NCI-H2029 treated with DMSO at 0.1 percent for 48 hours (cell line): ENCODE measurements around the gene PRPF6.
A peak's percentile ranks its signal among the peaks of the same experiment; 100 is the strongest.

Experiments used
- DNase-seq: peaks from one replicate; lab custom pipeline; 2025; lab: John Stamatoyannopoulos, UW

The PRPF6 gene

DNA sequence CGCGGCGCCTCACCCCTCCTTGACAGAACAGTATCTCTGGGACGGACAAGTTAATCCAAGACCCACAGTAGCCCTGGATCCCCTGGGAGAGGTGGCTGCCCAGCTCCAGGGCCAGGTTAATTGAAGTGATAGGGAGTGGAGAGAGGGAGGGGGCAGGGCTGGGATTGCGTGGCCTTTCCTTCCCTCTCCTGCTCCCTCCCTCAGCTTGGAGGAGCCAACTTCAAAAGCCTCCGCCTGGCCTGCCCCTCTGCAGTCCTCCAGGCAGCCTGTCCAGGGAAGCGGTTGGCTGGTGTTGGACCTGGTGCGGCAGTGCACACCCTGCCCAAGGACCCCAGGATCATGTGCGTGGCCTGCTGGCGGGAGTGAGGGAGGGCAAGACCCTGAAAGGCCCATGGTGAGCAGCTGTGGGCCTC is 55.0 kb downstream of the PRPF6 start, which contains the start of gene C20orf204:
Gene C20orf204 (plus strand): TSS at position 250 of the 413 bp plus-strand sequence. CDS start 142 bp downstream, at position 392.
- DNase-seq: no peak

DNA sequence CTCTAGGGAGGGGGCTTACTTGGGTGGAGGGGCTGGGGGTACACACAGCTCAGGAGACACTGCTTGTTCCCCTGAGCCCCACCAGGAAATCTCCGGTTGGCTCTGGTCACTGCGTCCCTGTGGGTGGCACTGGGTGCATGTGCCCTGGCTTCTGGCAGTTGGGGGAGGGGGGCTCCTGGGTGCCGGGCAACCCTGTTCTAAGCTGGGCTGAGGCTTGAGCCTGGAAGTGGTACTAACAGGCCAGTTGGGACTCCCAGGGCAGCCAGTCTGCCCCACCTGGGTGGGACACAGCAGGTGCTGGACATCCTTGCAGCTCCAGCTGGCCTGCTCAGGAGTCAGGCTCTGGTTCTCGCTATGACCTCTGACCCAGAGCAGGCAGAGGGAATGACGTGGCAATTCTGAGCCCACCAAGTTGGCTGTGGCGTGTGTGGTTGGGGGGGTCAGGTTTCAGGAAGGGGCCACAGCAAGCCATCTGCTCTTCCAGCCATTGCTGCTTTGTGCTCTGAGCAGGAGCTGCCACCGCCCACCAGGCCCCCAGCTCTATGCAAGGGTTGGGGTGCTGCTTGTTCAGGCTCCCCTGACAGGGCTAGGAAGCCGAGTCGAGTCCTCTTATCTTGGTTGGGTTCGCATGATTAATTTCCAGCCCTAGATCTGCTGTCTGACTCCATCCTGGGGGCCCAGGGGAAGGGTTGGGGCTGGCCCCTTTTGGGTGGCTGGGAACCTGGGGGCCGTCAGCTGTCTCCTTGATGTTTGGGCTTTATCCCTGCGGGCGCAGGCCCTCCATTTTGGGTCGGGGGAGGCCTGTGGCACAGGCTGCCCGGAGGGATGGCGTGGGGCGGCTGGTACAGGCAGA is 55.6 kb downstream of the PRPF6 start:
- DNase-seq: no peak

DNA sequence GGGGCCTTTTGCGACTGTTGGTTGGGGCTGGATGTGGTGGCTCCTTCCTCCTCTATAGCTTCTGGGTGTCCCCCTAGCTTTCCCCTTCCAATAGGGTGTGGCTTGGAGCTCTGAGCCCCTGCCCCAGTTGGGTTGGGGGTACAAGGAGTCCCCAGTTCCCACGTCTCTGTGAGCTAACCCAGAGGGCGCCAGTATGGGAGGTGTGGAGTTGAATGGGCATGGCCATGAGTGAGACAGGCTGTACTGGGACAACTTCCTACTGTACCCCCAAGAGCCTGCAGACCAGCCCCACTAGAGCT is 56.2 kb downstream of the PRPF6 start:
- DNase-seq: no peak

DNA sequence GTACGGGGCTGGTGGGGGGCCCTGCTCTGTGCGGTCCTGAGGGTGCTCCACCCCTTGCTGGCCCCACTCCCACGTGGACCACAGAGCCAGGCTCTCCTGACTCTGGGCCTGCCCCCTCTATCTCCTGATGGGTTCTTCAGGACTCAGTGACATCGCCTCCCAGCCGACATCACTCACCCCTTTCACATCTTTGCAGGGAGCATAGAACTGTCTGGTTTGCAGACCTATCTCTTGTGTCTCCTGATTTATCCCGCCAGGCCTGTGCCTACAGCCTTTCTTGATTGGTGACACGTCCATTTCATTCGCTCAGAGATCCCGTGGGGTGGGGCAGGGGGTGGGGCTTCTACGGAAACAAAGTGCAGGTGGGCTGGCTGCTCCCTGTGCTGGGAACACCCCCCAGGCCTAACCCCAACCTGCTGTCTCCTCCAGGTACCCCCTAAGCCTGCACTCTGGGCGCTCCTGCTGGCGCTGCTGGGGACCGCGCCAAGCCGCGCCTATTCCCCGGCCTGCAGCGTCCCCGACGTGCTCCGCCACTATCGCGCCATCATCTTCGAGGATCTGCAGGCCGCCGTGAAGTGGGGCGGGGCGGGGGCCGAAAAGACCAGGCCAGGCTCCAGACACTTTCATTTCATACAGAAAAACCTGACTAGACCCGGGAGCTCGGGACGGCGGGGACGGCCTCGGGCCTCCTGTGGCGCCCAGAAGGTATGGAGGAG is 56.7 kb downstream of the PRPF6 start:
- DNase-seq: no peak

DNA sequence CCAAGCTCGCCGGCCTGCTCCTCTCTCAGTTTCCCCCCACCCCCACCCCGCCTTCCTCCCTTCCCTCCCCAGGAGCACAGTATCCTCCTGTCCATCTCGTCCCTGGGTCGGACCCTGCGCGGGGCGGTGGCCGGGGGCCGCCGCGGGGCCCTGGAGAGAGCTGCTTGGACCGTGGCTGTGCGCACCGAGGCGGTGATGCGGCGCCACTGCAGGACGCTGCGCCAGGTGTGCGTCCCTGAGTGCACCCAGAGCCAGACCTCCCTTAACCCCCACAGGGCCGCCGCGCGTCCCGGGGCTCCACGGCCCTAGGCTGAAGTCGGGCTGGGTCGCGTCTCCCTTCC is 57.3 kb downstream of the PRPF6 start:
- no peak for DNase-seq

DNA sequence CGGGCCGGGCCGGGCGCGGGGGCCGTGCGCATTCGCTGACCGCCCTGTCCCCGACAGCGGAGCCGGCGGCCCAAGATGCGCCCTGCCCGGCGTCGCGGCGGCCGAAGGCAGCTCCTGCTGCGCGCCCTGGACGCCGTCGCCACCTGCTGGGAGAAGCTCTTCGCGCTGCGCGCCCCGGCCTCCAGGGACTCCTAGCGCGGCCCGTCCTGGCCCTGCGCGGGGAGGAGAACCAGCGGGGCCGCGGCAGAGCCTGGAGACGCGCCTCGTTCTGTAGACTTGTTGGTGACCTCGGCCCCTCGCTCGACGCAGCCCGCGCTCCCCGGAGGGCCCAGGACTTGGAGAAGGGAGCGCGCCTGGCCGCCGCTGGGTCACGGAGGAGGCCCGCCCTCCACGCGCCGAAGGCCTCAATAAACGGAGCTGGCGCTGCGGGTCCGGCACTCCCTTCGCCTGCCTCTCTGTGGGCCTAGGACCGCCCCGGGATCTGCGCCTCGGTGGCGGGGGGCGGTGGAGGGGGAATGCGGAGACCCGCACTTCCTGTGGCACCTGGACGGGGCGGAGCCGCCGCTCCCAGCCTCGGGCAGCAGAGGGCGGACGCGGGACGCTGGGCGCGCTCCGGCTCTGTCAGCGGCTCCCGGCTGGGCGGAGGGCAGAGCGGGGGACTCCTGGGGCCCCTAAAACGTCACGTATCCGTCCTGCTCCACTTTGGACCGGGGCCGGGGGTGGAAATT is 57.8 kb downstream of the PRPF6 start:
- peak; percentile 5 for DNase-seq

DNA sequence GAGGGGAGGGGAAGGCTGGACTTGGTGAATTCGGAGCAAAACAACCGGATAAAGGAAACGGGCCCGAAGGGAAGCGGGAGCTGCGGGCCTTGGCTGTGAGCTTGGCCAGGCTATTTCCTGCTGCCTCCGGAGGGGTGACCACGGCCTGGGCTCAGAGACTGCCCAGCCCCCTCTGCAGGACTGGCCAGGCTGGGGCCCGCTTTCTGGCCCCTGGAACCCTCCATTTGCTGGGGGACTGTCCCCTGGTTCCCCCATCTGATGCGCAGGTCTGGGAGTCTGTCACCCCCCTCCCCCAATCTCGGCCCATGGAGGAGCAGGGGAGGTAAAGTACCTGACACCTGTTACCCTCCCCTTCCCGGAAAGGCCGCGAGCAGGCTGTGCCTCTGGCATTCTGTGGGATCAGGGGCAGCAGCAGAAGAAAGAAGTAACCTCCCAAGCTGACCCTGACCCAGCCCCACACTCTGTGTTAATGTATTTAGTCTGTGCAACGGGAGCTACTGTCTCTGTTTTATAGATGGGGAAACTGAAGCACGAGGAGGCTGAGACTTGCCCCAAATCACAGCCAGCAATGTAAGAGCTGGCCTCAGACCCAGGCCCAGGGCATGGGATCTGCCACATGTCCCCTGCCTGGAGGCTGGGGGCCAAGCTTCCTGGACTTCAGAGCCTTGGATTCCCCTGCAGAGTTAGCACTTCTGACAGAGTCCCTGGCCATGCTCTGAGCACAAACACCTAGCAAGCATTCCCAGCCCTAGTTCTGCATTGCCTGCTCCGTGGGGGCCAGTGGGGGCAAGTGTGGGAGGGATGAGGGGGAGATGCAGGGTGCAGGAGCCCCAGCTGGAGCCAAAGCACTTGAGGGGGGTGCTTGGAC is 58.6 kb downstream of the PRPF6 start:
- no peak for DNase-seq

DNA sequence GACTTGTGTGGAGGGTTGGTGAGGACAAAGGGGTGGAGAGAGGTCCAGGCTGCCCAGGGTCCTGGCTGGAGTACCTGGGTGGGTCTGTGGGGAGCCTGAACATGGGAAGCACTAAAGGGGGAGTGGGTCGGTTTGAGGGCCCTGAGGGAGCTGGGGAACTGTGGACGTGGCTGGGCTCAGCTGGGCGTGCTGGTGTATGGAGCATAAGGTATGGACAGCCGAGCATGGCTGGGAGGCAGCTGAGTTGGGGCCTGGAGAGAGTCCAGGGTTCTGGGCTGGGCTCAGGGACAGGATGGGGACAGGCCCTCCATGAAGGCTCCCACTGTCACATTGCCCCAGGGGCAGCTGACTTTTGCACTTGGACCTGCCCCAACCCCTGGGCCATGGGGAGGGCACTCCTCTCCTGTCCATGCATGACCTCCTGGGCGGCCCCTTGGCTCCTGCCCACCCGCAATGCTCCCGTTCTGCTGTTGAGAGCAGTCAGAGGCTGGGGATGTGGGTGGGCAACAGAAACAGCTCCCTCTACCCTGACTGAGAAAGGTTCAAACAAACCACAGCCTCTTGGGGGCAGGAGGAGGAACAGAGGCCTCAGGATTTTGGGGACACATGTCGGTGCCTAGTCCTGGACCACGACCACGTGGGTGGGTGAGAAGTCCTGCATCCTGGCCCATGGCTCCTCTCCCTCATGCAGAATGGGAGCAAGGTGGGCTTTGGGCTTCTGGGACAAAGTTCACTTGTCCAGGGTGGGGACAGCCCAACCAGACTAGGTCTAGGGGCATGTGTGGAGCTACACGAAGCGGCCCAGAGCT is 59.5 kb downstream of the PRPF6 start:
- no peak for DNase-seq

DNA sequence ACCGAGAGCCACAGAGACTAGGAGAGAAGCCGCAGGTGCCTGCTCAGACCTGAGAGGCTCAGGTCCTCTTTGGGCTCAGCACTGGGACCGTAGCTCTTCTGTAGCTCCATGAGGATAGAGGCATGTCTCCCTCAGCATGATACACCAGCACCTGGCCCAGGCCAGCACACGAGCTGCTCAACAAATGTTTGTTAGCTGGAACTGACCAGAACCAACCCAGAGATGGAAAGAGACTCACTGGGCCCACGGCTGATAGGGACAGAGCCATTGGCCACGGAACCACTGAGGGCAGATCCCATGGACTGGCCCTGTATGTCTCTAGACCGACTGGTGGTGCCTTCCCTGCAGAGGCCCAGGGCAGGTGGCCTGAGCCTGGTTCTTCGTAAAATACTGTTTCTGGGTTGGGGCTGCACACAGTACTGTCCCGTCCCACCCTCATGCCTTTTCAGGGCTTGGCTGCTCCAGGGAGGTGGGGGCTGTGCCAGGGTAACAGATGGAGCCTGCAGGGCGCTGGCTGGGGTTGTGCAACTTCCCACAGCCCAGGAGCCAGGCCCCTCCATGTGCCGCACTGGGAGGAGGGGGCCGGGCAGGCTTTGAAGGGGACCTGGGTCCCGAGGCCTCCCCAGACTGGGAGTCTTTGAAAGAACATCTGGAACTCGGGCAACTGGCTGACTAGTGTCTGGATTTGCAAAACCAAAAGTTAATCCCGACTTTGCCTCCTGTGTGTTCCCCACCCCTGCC is 60.3 kb downstream of the PRPF6 start:
- no peak for DNase-seq

DNA sequence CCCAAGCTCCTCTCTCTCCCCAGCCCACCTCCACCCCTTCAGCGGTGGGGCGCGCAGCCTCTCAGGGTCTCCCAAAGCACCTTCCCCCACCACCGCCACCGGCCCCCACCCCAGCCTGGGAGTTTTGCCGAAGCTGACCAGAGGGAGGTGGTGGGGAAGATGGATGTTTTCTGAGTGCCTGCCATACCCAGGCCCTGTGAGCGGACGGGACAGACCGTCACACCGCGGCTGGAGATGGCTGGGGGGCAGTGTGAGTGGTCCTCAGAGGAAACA is 60.8 kb downstream of the PRPF6 start:
- no peak for DNase-seq

DNA sequence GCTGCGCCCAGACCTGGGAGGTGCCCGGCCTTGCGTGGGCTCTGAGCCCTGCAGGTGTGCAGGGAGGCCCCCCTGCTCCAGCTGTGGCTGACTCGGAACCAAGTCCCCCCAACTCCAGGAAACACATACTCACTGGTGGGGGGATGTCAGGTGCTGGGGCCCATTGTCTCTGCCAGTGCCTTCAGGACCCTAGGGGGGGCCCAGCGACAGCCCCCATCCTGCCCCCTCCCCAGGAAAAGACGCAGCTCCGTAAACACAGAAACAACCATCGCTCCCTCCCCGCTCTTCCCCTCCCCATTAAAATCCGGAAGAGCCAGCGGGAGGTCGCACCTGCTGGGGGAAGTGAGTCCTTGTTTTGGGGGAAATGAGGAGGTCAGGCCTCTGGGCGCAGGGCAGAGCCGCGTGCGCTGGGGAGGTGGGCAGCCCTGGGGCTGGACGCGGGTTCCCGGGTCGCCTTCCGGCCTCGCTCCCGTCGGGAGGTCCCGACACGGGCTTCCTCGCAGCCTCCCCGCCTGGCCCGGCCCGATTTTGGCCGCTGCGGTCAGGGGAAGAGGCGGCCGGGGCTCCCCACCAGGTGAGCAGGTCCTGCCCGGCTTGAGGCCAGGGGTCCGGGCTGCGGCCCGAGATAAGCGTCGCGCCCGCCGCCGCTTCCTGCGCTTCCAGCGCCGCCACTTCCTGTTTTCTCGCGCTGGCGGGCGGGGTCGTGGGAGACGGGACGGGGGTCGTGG is 61.3 kb downstream of the PRPF6 start:
- DNase-seq: no peak

DNA sequence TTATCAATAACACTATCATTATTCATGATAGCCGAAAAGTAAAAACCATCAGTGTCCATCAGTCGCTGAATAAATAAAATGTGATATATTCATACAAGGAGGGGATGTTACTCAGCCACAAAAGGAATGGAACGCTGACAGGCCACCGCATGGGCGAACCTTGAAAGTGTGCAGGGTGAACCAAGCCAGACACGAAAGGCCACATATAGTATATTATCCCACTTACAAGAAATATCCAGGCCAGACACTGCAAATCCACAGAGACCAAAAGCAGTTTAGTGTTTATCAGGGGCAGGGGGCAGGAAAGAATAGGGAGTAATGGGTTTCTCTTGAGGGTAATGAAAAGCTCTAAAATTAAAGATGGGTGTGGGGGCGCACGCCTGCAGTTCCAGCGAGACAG is 62.8 kb downstream of the PRPF6 start:
- no peak for DNase-seq

DNA sequence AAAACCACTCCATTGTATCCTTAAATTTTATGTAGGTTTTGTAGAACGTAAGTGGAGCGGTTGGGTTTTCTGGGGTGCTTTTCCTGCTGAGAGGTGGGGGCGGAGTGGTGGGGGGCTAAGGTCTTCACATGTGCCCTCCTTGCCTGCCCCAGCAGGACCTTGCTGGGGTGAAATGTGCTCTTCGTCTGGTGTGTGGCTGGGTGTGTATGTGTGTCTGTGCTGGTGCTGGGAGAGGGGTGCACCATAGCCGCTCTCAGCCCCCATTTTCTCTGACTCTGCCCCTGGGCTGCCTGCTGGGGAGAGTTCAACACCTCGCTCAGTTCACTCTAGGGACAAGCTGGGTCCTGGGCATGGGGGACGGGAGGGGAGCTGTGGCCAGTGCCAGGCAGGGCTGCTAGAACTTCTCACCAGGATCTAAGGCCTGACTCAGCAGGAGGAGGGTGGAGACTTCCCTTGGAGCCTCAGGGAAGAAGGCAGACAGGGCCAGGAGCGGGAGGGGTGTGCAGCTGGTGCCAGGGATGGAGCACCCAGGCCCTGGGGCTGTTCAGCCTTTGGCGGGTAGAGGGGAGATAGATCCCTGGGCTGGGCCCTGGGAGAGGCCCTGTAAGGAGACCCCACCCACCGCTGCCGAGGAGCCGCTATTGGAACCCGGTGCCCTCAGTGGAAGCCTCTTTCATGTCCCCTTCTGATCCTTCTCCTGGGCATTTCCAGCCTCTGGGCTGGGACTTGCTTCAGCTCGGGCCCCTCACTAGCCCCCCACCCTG is 63.7 kb downstream of the PRPF6 start:
- DNase-seq: no peak

DNA sequence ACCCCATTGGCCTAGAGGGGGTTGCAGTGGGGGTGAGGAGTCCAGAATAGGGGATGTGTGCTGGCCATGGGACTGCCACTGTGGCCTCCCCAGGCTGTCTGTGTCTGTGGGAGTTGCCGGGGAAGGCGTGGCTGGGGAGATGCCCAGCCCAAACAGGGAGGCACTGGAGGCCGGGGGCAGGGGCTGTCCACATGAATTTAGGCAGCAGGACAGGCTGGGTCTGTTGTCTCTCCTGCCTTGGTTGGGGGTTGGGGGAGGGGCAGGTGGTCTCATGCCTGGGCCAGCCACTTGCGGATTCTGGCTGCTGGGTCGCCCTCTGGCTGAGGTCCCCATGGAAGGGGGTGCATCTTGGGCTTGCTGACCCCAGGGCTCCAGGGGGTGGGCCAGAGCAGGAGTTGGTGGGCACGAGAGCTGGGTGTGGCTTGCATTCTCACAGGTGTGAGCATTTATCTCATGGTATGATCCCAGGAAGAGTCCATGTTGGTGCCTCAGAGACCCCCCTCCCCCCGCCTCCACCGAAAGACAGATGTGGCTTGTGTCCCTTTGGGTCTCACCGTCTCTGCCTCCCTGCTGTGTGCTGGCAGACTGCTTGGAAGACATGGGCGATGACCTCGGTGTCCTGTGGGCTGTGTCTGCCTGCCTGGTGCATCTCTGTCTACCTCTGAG is 64.5 kb downstream of the PRPF6 start:
- no peak for DNase-seq

DNA sequence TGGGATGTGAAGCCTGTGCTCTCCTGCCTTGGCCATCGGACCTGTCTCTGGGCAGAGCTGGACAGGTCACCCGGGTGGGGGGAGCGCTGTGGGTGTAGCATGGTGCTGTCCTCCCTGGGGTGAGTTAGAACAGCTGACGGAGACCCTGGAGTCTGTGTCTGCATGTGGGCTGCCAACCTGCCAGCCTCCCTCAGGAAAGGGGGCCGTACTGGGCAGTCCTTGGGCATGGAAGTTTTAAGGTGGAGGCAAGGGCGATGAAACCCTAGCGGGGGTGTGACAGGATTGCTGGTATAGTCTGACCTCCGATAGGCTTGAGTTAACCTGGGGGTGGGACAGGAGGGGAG is 66.1 kb downstream of the PRPF6 start:
- no peak for DNase-seq

DNA sequence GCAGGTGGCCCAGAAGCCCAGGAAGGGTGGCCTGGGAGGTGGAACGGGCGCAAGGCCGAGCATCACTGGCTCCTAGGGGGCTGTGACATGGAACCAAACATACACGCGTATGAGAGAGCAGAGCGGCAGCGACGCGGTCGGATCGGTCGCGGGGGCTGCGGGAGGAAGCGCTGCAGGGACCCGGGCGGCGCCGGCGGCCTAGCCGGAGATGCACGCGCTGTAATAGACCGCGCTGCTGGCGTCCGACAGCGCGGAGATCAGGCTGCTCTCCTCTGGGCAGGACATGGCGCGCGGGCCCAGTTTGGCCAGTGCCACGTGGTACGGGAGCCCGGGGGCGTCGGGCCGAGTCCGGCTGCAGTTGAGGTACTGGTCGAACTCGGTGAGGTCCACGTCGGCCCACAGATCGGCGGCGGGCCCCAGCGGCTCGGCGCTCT is 67.1 kb downstream of the PRPF6 start:
- no peak for DNase-seq

DNA sequence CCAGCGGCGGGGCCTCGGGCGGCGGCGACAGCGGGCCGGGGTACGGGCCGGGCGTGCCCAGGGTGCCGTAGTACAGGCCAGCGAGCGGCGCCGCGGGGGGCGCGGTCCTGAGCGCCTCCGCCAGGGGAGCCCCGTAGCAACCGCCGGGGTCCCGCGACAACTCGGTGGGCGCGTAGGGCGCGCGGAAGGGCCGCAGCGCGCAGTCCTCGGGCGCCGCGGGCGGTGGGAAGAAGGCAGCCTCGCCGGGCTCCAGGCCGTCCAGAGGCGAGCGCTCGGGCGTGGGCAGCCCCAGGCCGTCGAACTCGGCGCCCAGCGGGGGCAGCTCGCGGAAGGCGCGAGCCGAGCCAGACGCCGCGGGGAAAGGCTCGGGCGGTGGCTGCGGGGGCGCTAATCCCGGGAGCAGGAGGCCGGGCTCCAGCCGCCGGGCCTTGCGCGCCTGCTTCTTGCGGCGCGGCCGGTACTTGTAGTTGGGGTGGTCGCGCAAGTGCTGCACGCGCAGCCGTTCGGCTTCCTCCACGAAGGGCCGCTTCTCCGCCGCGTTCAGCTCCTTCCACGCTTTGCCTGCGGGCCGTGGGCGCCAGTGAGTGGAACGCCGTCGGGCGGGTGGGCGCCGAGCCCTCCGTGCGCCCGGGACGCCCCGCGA is 67.6 kb downstream of the PRPF6 start:
- DNase-seq: no peak
